Caco-2 (cell line): Measurements from ENCODE around the gene ADGRL1. TPM values are rescaled to one million over a fixed set of nuclear protein-coding genes. Genes with fewer than 3 reads are reported as not detected.

Experiments used
- BruUV-seq: library from RNA; stranded (reverse); fragments of 400-500 nt; replicated peaks from 2 replicates; lab custom pipeline; 2021; lab: Mats Ljungman, UMichigan
- CTCF ChIA-PET: fragments of 300-600 bp; sonication (Branson Sonifier 250); formaldehyde crosslinking; loops from one replicate; lab custom pipeline; 2022; ENCODE audit warnings: antibody characterized with exemption; lab: Charles Lee
- POLR2A ChIA-PET: fragments of 300-600 bp; sonication (Branson Sonifier 250); formaldehyde crosslinking; loops from one replicate; lab custom pipeline; 2022; ENCODE audit warnings: antibody characterized with exemption; lab: Charles Lee
- DNase-seq, 2 experiments: peaks; one replicate each; pipeline versions ENCODE4 v3.0.0 to v3.0.0-alpha.2; 2020 to 2022
- H3K27me3 ChIP-seq: replicated peaks from 2 replicates; pipeline ENCODE4 v1.6.0; 2011; ENCODE audit warnings: low read length; ENCODE audit not compliant: control insufficient read depth, insufficient read depth
- H3K36me3 ChIP-seq: 2 replicates; pipeline ENCODE4 v1.5.1; 2011; ENCODE audit warnings: low read length; ENCODE audit not compliant: control insufficient read depth, insufficient read depth
- H3K4me1 ChIP-seq: fragments of 250-450 bp; sonication (Bioruptor Pico); 2 replicates; pipeline ENCODE4 v1.5.1; 2020; ENCODE audit warnings: mild to moderate bottlenecking
- H3K4me3 ChIP-seq: 2 replicates; pipeline ENCODE4 v1.5.1; 2011; ENCODE audit warnings: low read depth, mild to moderate bottlenecking, control low read depth, low read length
- H3K9me3 ChIP-seq: fragments of 250-450 bp; sonication (Bioruptor Pico); 2 replicates; pipeline ENCODE4 v1.5.1; 2020; ENCODE audit warnings: mild to moderate bottlenecking, moderate library complexity
- H3K27ac Mint-ChIP-seq: one replicate; pipeline ENCODE4 v1.8.0; 2022; ENCODE audit warnings: mixed read lengths; ENCODE audit not compliant: unreplicated experiment
- H3K27me3 Mint-ChIP-seq: one replicate; pipeline ENCODE4 v1.8.0; 2022; ENCODE audit warnings: mixed read lengths; ENCODE audit not compliant: insufficient read depth, unreplicated experiment
- H3K36me3 Mint-ChIP-seq: one replicate; pipeline ENCODE4 v1.8.0; 2022; ENCODE audit warnings: mild to moderate bottlenecking, mixed read lengths; ENCODE audit not compliant: insufficient read depth, unreplicated experiment
- H3K4me1 Mint-ChIP-seq: one replicate; pipeline ENCODE4 v1.8.0; 2022; ENCODE audit warnings: low read depth, mixed read lengths; ENCODE audit not compliant: unreplicated experiment
- H3K4me3 Mint-ChIP-seq: one replicate; pipeline ENCODE4 v1.8.0; 2022; ENCODE audit warnings: mild to moderate bottlenecking, moderate library complexity, mixed read lengths; ENCODE audit not compliant: unreplicated experiment
- H3K9me3 Mint-ChIP-seq: one replicate; pipeline ENCODE4 v1.8.0; 2022; ENCODE audit warnings: mixed read lengths; ENCODE audit not compliant: unreplicated experiment
- CTCF ChIP-seq, 2 experiments: fragments of 200-600 bp in 1 of 2; IDR thresholded peaks; 1 replicate in 1 of 2; 2 replicates in 1 of 2; pipeline versions ENCODE4 v1.5.1 to v1.8.0; 2011 to 2022; ENCODE audit warnings: antibody characterized with exemption in 1 of 2, control low read depth in 1 of 2, inconsistent platforms in 1 of 2, low read depth in 1 of 2, low read length in 1 of 2, mild to moderate bottlenecking in 1 of 2, moderate library complexity in 1 of 2; ENCODE audit not compliant: insufficient read depth in 1 of 2, severe bottlenecking in 1 of 2, unreplicated experiment in 1 of 2
- intact Hi-C: fragments of 100-400 bp; cut with micrococcal nuclease; formaldehyde crosslinking; loops from one replicate; pipeline ENCODE4 v1.10.0; 2022; ENCODE audit not compliant: unreplicated experiment
- total RNA-seq: library from RNA; stranded (reverse); gene quantifications from 2 replicates; pipeline ENCODE4 v1.2.3, GENCODE V29; 2022

The ADGRL1 gene
- total RNA-seq, 1 experiment from 2014 or later, result 17.6 TPM

- H3K4me3 Mint-ChIP-seq, result no peak overlapping the region
- POLR2A ChIA-PET, result no interaction called here
Measured at GRCh38 chr19:14113762-14114414, 92.1 kb downstream of the ADGRL1 start.

GRCh38 chr19:14112809-14113385 lies 93.1 kb downstream of the ADGRL1 start:
- no TSS peak for BruUV-seq
- no peak for DNase-seq
- Mint-ChIP-seq H3K27ac (no peak overlapping the region), H3K27me3 (no peaks in the 10 kb centered on the region), H3K4me1 (no peaks in the 10 kb centered on the region), H3K36me3 (peaks cover 6% of the 10 kb centered on the region), H3K9me3 (no peaks in the 10 kb centered on the region), H3K4me3 (no peak overlapping the region)
- Histone ChIP-seq H3K36me3 (no peaks in the 10 kb centered on the region), H3K27me3 (no peaks in the 10 kb centered on the region), H3K4me3 (no peak overlapping the region), H3K9me3 (no peaks in the 10 kb centered on the region), H3K4me1 (no peaks in the 10 kb centered on the region)
- intact Hi-C loops, result no loop called here
- no peak for TF ChIP-seq CTCF (IDR thresholded peaks at IDR 0.05; ENCODE audit: insufficient read depth in 1 of 2, low read depth in 1 of 2, low read length in 1 of 2, severe bottlenecking in 1 of 2, unreplicated experiment in 1 of 2)
- CTCF ChIA-PET, result interaction anchor here (4.0 kb wide), 1 partner anchor 24 kb away, joined by 16 read pairs; the partner anchor contains the start of gene ASF1B
- POLR2A ChIA-PET, result no interaction called here

More at GRCh38 chr19:14113762-14114414, 92.1 kb downstream of the ADGRL1 start:
- CTCF ChIA-PET, result interaction anchor here (0.7 to 4.0 kb wide), 2 partner anchors 23 to 244 kb away, joined by 3 to 16 read pairs; partner anchors contain the start of gene ASF1B
- Mint-ChIP-seq H3K4me1 (peaks cover 6% of the 10 kb centered on the region), H3K36me3 (peaks cover 13% of the 10 kb centered on the region), H3K9me3 (no peaks in the 10 kb centered on the region), H3K27ac (no peak overlapping the region), H3K27me3 (no peaks in the 10 kb centered on the region)
- BruUV-seq, result no TSS peak
- no peak for TF ChIP-seq CTCF (IDR thresholded peaks at IDR 0.05; ENCODE audit: insufficient read depth in 1 of 2, low read depth in 1 of 2, low read length in 1 of 2, severe bottlenecking in 1 of 2, unreplicated experiment in 1 of 2)
- Histone ChIP-seq H3K9me3 (no peaks in the 10 kb centered on the region), H3K4me1 (peaks cover 5% of the 10 kb centered on the region), H3K27me3 (no peaks in the 10 kb centered on the region), H3K36me3 (no peaks in the 10 kb centered on the region), H3K4me3 (no peak overlapping the region)
- peak in 1 of 2 experiments; percentile 51 for DNase-seq
- intact Hi-C loops, result no loop called here

- BruUV-seq, result no TSS peak
Measured at GRCh38 chr19:14112051-14112808, 93.7 kb downstream of the ADGRL1 start.

More at GRCh38 chr19:14112051-14112808, 93.7 kb downstream of the ADGRL1 start:
- POLR2A ChIA-PET, result interaction anchor here (0.6 kb wide), 1 partner anchor 31 kb away, joined by 5 read pairs; no protein-coding TSS in a partner anchor
- intact Hi-C loops, result no loop called here
- H3K4me1 ChIP-seq, result no peaks in the 10 kb centered on the region
- no peaks in the 10 kb centered on the region for H3K27me3 Mint-ChIP-seq
- TF ChIP-seq CTCF (IDR thresholded peaks at IDR 0.05; ENCODE audit: insufficient read depth in 1 of 2, low read depth in 1 of 2, low read length in 1 of 2, severe bottlenecking in 1 of 2, unreplicated experiment in 1 of 2), result no peak
- H3K4me1 Mint-ChIP-seq, result no peaks in the 10 kb centered on the region
- no peak overlapping the region for H3K4me3 Mint-ChIP-seq
- no peaks in the 10 kb centered on the region for H3K9me3 ChIP-seq
- no peaks in the 10 kb centered on the region for H3K36me3 ChIP-seq
- no peaks in the 10 kb centered on the region for H3K9me3 Mint-ChIP-seq
- H3K36me3 Mint-ChIP-seq, result no peaks in the 10 kb centered on the region
- H3K27ac Mint-ChIP-seq, result no peak overlapping the region
- CTCF ChIA-PET, result no interaction called here
- H3K27me3 ChIP-seq, result no peaks in the 10 kb centered on the region
- H3K4me3 ChIP-seq, result no peak overlapping the region
- no peak for DNase-seq
